ENCODE results near the gene NPIPB8.
"Not testable (repeated sequence)": the region's sequence is repeated elsewhere in the genome, so short reads cannot be mapped to it uniquely, and the experiment has no call there.

DNA sequence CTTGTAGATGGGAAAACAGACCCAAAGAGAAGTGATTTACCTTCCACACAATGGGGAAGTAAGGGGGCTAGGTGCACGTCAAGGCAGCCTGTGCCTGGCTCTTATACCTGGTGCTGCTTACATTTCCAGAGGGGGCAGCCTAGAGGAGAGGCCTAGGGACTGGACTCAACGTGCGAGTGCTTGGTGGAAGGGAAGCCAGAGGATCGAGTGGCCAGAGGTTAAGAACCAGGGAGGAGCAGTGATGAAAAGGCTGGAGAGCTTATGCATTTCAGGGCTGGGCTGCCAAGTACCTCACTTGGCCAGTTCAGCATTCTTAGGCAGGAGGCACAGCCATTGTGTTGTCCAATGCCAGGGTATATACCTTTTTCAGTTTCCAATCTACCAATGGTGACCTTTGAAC lies 30.3 kb downstream of the NPIPB8 start:
- TF ChIP-seq, protein P1, sequence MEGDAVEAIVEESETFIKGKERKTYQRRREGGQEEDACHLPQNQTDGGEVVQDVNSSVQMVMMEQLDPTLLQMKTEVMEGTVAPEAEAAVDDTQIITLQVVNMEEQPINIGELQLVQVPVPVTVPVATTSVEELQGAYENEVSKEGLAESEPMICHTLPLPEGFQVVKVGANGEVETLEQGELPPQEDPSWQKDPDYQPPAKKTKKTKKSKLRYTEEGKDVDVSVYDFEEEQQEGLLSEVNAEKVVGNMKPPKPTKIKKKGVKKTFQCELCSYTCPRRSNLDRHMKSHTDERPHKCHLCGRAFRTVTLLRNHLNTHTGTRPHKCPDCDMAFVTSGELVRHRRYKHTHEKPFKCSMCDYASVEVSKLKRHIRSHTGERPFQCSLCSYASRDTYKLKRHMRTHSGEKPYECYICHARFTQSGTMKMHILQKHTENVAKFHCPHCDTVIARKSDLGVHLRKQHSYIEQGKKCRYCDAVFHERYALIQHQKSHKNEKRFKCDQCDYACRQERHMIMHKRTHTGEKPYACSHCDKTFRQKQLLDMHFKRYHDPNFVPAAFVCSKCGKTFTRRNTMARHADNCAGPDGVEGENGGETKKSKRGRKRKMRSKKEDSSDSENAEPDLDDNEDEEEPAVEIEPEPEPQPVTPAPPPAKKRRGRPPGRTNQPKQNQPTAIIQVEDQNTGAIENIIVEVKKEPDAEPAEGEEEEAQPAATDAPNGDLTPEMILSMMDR (conservative IDR thresholded peaks at IDR 0.05): not testable (repeated sequence)
- not testable (repeated sequence) for TF ChIP-seq ZFX (IDR thresholded peaks at IDR 0.05)

All from C4-2B (cell line).